ENCODE data around the gene VWA8. TPM values are rescaled to one million over a fixed set of nuclear protein-coding genes. Genes with fewer than 3 reads are reported as not detected.

The VWA8 gene
- total and polyA plus RNA-seq, 2 experiments from 2014 or later: 6.3 to 24.6 TPM

DNA sequence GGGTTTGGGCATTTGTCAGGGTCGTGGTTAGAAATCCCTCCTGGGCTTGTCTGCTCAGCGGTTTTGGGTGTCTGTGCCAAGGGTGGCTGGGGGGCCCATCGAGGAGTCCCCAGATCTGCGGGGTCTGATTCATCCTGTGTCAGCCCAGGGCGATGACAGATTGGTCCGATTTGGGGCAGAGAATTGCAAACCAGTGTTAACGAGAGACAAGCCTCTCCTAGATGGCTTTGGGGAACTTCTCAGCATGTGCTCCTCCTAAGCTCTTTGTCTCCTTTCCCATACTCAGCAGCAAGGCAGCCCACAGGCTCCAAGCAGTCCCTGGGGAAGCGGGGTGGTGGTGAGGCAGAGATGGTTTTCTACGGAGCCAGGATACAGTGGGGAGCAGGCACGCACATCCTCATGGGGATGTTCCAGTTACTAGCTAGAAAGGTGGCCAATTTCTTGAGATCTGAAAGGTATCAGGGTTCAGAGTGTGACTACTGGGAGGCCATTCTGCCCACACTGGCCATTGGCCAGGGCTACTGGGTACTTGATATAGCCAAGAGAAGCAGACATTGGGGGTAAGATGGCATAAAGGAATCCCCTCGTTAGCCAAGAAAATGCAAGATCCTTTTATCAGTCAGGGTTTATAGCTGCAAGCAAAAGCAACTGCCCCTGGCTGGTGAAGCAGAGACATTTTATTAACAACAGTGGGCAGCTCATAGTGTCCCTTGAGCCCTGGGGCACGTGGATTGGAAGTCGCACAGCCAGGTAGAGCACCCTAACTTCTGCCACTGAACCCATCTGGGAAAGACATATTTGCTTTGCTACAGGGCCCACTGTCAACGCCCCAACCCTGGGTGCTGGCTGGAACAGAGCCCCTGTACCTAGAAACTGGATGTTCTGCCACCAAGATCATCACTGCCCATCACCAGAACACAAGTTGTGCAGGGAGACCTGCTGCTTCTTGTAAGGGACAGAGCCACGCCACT, 440.0 kb downstream of the VWA8 start (continued):
- TF ChIP-seq, protein P1, sequence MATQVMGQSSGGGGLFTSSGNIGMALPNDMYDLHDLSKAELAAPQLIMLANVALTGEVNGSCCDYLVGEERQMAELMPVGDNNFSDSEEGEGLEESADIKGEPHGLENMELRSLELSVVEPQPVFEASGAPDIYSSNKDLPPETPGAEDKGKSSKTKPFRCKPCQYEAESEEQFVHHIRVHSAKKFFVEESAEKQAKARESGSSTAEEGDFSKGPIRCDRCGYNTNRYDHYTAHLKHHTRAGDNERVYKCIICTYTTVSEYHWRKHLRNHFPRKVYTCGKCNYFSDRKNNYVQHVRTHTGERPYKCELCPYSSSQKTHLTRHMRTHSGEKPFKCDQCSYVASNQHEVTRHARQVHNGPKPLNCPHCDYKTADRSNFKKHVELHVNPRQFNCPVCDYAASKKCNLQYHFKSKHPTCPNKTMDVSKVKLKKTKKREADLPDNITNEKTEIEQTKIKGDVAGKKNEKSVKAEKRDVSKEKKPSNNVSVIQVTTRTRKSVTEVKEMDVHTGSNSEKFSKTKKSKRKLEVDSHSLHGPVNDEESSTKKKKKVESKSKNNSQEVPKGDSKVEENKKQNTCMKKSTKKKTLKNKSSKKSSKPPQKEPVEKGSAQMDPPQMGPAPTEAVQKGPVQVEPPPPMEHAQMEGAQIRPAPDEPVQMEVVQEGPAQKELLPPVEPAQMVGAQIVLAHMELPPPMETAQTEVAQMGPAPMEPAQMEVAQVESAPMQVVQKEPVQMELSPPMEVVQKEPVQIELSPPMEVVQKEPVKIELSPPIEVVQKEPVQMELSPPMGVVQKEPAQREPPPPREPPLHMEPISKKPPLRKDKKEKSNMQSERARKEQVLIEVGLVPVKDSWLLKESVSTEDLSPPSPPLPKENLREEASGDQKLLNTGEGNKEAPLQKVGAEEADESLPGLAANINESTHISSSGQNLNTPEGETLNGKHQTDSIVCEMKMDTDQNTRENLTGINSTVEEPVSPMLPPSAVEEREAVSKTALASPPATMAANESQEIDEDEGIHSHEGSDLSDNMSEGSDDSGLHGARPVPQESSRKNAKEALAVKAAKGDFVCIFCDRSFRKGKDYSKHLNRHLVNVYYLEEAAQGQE (IDR thresholded peaks at IDR 0.05; ENCODE audit: unreplicated experiment): no peak
- TF ChIP-seq, protein P2, sequence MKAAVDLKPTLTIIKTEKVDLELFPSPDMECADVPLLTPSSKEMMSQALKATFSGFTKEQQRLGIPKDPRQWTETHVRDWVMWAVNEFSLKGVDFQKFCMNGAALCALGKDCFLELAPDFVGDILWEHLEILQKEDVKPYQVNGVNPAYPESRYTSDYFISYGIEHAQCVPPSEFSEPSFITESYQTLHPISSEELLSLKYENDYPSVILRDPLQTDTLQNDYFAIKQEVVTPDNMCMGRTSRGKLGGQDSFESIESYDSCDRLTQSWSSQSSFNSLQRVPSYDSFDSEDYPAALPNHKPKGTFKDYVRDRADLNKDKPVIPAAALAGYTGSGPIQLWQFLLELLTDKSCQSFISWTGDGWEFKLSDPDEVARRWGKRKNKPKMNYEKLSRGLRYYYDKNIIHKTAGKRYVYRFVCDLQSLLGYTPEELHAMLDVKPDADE (IDR thresholded peaks at IDR 0.05): no peak

DNA sequence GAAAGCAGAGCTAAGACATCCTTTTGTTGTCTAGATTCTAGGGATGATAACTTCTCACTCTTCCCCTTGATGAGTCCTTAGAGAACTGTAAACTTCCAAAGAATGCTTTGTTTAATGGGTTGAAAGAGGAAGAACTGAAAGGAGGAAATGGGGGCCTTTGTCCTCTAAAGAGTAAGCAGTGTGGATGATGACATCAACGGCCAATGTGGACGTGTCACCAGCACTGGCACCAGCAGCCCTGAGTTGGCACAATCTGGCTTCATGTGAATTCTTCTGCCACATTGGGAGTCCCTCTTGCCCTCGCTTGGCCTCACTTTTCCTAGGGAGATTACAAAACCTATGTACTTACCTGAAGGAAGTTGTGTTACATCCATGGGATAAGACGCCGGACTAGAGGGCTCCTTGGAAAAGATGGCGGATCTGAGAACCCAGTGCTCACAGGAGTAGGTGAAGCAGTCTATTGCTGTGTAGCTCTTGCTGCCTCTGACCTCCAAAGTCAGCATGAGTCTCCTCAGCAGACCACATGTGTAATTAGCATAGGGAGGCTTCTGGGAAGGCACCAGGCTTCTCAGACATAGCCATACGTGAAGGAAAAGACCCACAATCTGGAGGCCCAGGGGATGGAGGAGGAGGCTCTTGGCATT, 440.8 kb downstream of the VWA8 start:
- ATAC-seq (no peak), DNase-seq (ENCODE audit: low spot score) (no peak)
- H2AFZ ChIP-seq: peak overlapping the region; percentile 28; the same call in 1 of the 2 replicates
- Mint-ChIP-seq H3K9me3 (peaks cover 2% of the 10 kb centered on the region; the same call in 2 of the 3 replicates), H3K4me1 (peaks cover 9% of the 10 kb centered on the region), H3K36me3 (ENCODE audit: low read depth) (no peaks in the 10 kb centered on the region; the same call in 2 of the 3 replicates), H3K4me3 (no peak overlapping the region), H3K27ac (no peak overlapping the region), H3K27me3 (ENCODE audit: insufficient read depth, low read depth, poor library complexity) (peaks cover 4% of the 10 kb centered on the region)
- no peaks in the 10 kb centered on the region for H3K36me3 ChIP-seq (ENCODE audit: insufficient read depth)
- no peaks in the 10 kb centered on the region for H3K79me2 ChIP-seq (replicated peaks; ENCODE audit: insufficient read depth)
- no peak overlapping the region for H3K4me3 ChIP-seq
- peaks cover 30% of the 10 kb centered on the region for H3K9me2 ChIP-seq (ENCODE audit: insufficient read depth)
- 0 out of 2 replicates have a peak, but pooled peaks cover 9% of the 10 kb centered on the region for H3K4me1 ChIP-seq (ENCODE audit: insufficient read depth)
- H3K27ac ChIP-seq (ENCODE audit: low read depth): no peak overlapping the region
- no peaks in the 10 kb centered on the region for H3F3A ChIP-seq (replicated peaks; ENCODE audit: low read depth)
- H3K4me2 ChIP-seq: no peak overlapping the region
- TF ChIP-seq, protein P1 (IDR thresholded peaks at IDR 0.05; ENCODE audit: unreplicated experiment): no peak
- TF ChIP-seq CREB1 (CRISPR knock-in tag; IDR thresholded peaks at IDR 0.05; ENCODE audit: low read depth): no peak
- H3K27me3 ChIP-seq (ENCODE audit: insufficient read depth): no peaks in the 10 kb centered on the region
- H4K20me1 ChIP-seq (replicated peaks; ENCODE audit: insufficient read depth): no peaks in the 10 kb centered on the region

Small RNA genes lying within 50 kb of the gene (microRNA-seq; reads per million reads assigned to microRNA genes)
- gene MIR5006: not detected

Small RNA genes lying within 50 kb of the gene (small RNA-seq; reads per million reads assigned to genes)
- not detected for gene RN7SL515P (ENCODE audit: low replicate concordance)
- not detected for gene RNU6-74P (ENCODE audit: low replicate concordance)
- gene RPS28P8 (ENCODE audit: low replicate concordance): not detected

Other genes with a start within 250 kb of the VWA8 start
- 6.6 and 7.5 TPM in 2 replicates for gene DGKH, start 87.5 kb upstream of the VWA8 start, total RNA-seq (2014; rRNA removed; shearing (Covaris generic))
- gene DGKH, start 87.5 kb upstream of the VWA8 start, polyA plus RNA-seq (2016; fragmentation: Nextera tagmentation; extraction: Ambion mirVana): 1.4 and 2.1 TPM in 2 replicates

Data from GM23338 (cell line).